ENCODE data around the gene ADGRE3. TPM values are rescaled to one million over a fixed set of nuclear protein-coding genes. Genes with fewer than 3 reads are reported as not detected.

Gene ADGRE3
- polyA plus RNA-seq (ENCODE audit: insufficient read length): not detected
- long read RNA-seq, donor 1: 0 reads
- long read RNA-seq, donor 2: 0 reads
- long read RNA-seq, donor 3: 0 reads
- long read RNA-seq, donor 4: 0 reads
- long read RNA-seq, donor 5: 0 reads
- long read RNA-seq, donor 6: 0 reads
- long read RNA-seq, donor 7: 0 reads
- long read RNA-seq, donor 8, partial matches to known transcripts: 0 of 1 reads
- long read RNA-seq, donor 8, other reads (novel, unspliced or antisense): 0 of 1 reads

- DNase-seq: no peak
Observed at GRCh38 chr19:14674764-14675163, at the start of gene ADGRE3. ADGRE3 (minus strand) TSS chr19:14674844; CDS start chr19:14674770, 74 bp downstream.

GRCh38 chr19:14722127-14722526, 47.5 kb upstream of the ADGRE3 start:
- no peak for DNase-seq

- DNase-seq: no peak
Observed at GRCh38 chr19:14719162-14719561, 44.5 kb upstream of the ADGRE3 start.

- DNase-seq: no peak
Observed at GRCh38 chr19:14718522-14719116, 44.0 kb upstream of the ADGRE3 start.

- DNase-seq: no peak
Observed at GRCh38 chr19:14715841-14716240, 41.2 kb upstream of the ADGRE3 start.

GRCh38 chr19:14704450-14704849, 29.8 kb upstream of the ADGRE3 start:
- no peak for DNase-seq

GRCh38 chr19:14703833-14704232, 29.2 kb upstream of the ADGRE3 start:
- no peak for DNase-seq

GRCh38 chr19:14700711-14701375, 26.2 kb upstream of the ADGRE3 start:
- DNase-seq: no peak

GRCh38 chr19:14699641-14700040, 25.0 kb upstream of the ADGRE3 start:
- DNase-seq: no peak

- DNase-seq: no peak
Observed at GRCh38 chr19:14695471-14695870, 20.8 kb upstream of the ADGRE3 start.

GRCh38 chr19:14694641-14695266, 20.1 kb upstream of the ADGRE3 start:
- no peak for DNase-seq

GRCh38 chr19:14689598-14690503, 15.2 kb upstream of the ADGRE3 start, which contains the start of gene ZNF333:
ZNF333 (plus strand) TSS chr19:14690048; CDS start chr19:14693492, 3,444 bp downstream.
- DNase-seq: peak; percentile 89

GRCh38 chr19:14686411-14686810, 11.8 kb upstream of the ADGRE3 start:
- DNase-seq: no peak

GRCh38 chr19:14683439-14683838, 8.8 kb upstream of the ADGRE3 start:
- DNase-seq: no peak

- no peak for DNase-seq
Observed at GRCh38 chr19:14682084-14682483, 7.4 kb upstream of the ADGRE3 start.

- DNase-seq: no peak
Observed at GRCh38 chr19:14678199-14678598, 3.6 kb upstream of the ADGRE3 start.

GRCh38 chr19:14677464-14677863, 2.8 kb upstream of the ADGRE3 start:
- DNase-seq: no peak

- no peak for DNase-seq
Observed at GRCh38 chr19:14676762-14677161, 2.1 kb upstream of the ADGRE3 start.

- DNase-seq: no peak
Observed at GRCh38 chr19:14673088-14673487, 1.6 kb downstream of the ADGRE3 start.

- DNase-seq: no peak
Observed at GRCh38 chr19:14672188-14672872, 2.3 kb downstream of the ADGRE3 start.

GRCh38 chr19:14670408-14670807, 4.2 kb downstream of the ADGRE3 start:
- no peak for DNase-seq
